KOPT-K1 (cell line): ENCODE measurements around the gene SIM2.
"Not testable (repeated sequence)": the region's sequence is repeated elsewhere in the genome, so short reads cannot be mapped to it uniquely, and the experiment has no call there.

Experiments used
- H3K27ac ChIP-seq: fragments of 200-600 bp; sonication (generic); 2 replicates; pipeline ENCODE4 v1.5.1; 2016; ENCODE audit warnings: antibody characterized with exemption, mild to moderate bottlenecking, low read depth, low read length; ENCODE audit not compliant: poor library complexity, severe bottlenecking
- H3K36me3 ChIP-seq: fragments of 200-600 bp; sonication (generic); 2 replicates; pipeline ENCODE4 v1.5.1; 2017; ENCODE audit warnings: antibody characterized with exemption, mild to moderate bottlenecking, low read length, moderate library complexity; ENCODE audit not compliant: insufficient read depth
- H3K9me3 ChIP-seq: fragments of 200-600 bp; sonication (generic); 2 replicates; pipeline ENCODE4 v1.5.1; 2017; ENCODE audit warnings: antibody characterized with exemption, low read length, mild to moderate bottlenecking; ENCODE audit not compliant: insufficient read depth, poor library complexity, severe bottlenecking

Gene SIM2, protein sequence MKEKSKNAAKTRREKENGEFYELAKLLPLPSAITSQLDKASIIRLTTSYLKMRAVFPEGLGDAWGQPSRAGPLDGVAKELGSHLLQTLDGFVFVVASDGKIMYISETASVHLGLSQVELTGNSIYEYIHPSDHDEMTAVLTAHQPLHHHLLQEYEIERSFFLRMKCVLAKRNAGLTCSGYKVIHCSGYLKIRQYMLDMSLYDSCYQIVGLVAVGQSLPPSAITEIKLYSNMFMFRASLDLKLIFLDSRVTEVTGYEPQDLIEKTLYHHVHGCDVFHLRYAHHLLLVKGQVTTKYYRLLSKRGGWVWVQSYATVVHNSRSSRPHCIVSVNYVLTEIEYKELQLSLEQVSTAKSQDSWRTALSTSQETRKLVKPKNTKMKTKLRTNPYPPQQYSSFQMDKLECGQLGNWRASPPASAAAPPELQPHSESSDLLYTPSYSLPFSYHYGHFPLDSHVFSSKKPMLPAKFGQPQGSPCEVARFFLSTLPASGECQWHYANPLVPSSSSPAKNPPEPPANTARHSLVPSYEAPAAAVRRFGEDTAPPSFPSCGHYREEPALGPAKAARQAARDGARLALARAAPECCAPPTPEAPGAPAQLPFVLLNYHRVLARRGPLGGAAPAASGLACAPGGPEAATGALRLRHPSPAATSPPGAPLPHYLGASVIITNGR

GRCh38 chr21:36698981-36699545 is at the start of gene SIM2:
TSS of gene SIM2 (plus strand) at chr21:36699115. CDS start at chr21:36699747, 632 bp downstream.
- H3K27ac ChIP-seq: no peak within 1 kb of the TSS
- peaks cover 71% of the 10 kb centered on the region for H3K9me3 ChIP-seq
- no peaks in the 10 kb centered on the region for H3K36me3 ChIP-seq

DNA sequence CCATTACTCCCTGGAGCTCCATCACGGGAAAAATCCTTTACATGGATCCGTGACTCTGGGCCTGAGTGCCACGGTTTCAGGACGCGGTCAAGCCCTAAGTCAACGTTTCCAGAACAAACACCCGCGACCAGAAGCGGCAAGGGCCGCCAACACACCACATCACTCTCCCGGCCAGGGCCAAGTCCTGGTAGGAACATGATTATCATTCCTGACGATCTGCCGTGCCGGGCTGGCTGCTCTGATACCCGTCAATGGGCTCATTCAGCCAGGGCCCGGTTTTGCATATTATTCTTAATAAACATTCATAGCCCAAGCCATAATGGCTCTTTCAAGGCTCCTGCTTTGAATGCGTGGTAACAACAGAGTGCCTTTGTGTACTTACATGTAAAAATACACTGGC is 44.6 kb upstream of the SIM2 start:
- Histone ChIP-seq H3K36me3 (no peaks in the 10 kb centered on the region), H3K9me3 (no peaks in the 10 kb centered on the region), H3K27ac (no peak overlapping the region)

DNA sequence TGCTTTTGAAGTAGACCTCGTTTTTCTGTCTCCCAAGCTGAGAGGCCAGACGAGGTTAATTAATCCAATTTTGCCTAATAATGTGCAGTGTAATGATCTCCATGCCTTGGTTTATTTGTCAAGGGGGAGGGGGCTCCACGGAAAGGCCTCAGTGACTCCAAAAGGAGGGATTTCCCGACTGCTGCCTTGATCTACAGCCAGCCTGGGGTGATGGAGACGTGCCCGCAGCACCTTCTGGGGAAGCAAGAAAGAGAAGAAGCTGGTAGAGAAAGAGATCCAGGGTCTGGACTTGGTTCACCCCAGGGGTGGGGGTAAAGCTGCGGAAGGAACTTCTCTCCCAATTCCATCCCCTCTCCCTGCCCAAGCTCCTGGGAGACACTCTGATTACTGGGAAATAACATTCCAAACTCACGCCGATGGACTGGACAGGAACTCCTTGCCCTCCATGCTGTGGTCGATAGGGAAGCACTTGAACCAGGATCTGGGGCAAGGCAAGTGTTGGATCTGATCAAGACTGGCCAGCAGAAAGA is 44.1 kb upstream of the SIM2 start:
- Histone ChIP-seq H3K36me3 (no peaks in the 10 kb centered on the region), H3K9me3 (no peaks in the 10 kb centered on the region), H3K27ac (no peak overlapping the region)

GRCh38 chr21:36656138-36656537 is 42.8 kb upstream of the SIM2 start:
- Histone ChIP-seq H3K36me3 (no peaks in the 10 kb centered on the region), H3K27ac (no peak overlapping the region), H3K9me3 (no peaks in the 10 kb centered on the region)

GRCh38 chr21:36657290-36657689 is 41.6 kb upstream of the SIM2 start:
- not testable (repeated sequence) for H3K27ac ChIP-seq, H3K9me3 ChIP-seq, H3K36me3 ChIP-seq

DNA sequence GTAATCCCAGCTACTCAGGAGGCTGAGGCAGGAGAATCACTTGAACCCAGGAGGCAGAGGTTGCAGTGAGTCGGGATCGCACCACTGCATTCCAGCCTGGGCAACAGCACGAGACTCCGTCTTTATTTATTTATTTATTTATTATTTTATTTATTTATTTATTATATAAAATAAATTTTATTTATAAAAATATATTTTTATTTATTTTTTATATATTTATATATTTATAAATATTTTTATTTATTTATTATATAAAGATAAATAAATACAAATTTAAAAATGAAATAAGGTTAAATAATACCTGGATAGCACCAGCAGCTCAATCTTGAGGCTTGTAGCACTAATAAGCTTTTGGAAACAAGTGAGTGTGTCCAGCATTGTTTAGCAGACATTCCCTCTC is 40.9 kb upstream of the SIM2 start:
- Histone ChIP-seq H3K27ac (no peak overlapping the region), H3K9me3 (no peaks in the 10 kb centered on the region), H3K36me3 (no peaks in the 10 kb centered on the region)

- no peak overlapping the region for H3K27ac ChIP-seq
- H3K36me3 ChIP-seq: no peaks in the 10 kb centered on the region
- H3K9me3 ChIP-seq: no peaks in the 10 kb centered on the region
Measured at GRCh38 chr21:36658926-36659325, 40.0 kb upstream of the SIM2 start.

DNA sequence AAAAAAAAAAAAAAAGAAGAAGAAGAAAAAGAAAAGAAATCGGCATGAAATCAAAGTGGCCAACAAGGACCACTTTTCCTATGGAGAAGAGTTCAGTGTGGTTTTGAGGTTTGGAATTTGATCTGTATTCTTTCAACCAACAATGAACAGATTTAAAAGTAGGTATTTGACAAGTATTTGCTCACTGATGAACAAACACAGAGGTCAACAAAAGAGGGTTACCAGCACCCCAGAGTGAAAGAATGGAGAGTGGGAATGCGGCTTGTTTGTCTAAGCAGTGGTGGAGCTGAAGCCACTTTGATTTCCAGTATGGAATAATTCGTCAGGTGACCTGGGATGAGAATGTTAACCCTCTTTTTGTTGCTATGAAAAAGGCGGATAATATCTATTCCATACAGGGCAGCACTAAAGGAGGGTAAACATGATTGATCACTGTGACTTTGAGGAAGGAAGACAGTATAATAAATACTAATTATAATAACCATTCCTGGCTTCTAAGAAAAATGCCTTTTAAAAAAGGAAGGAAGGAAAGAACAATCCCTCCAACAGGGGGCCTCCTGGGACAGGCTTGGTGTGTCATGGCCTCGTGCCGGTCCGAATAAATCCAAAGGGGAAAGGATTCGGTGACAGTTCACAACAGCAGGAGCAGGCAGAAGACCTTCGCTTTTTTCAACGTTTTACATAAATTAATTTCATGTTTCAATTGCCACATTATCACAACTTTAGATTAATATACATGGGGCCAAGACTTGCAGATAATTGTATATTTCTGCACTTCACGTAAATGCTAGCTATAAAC is 37.2 kb upstream of the SIM2 start:
- no peaks in the 10 kb centered on the region for H3K36me3 ChIP-seq
- no peak overlapping the region for H3K27ac ChIP-seq
- H3K9me3 ChIP-seq: no peaks in the 10 kb centered on the region

DNA sequence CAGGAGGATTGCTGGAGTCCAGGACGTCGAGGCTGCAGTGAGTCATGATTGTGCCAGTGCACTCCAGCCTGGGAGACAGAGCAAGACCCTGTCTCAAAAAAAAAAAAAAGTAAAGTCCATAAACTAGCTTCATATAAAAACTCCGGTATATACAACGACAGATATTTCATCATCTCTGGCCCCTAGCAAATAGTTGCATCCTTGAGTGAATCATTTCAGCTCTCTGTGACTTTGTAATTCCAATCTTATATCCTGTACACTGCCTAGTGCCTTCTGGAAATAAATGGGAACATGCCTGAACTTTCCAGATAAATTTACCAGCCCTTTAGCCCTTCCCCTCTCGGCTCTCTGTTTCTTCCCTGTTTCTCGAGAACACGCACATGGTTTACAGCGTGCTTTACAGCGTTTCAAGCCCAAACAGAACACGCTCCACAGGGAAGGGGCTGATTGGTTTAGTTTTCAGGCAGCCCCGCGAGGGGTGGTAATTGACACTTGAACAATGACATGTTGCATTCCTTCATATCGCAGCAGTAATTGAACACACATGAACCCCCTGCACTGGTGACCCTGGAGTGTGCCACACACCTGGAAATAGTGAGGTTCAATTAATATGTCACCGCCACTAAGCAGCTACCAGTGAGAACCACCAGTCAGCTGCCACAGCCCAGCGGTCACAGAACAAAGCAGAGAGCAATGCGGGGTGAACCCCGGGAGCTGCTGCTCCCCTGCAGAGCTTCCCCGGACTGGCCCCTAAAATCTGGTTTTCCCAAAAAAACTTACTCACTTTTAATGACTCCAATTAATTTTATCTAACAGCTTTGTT is 35.7 kb upstream of the SIM2 start:
- Histone ChIP-seq H3K9me3 (no peaks in the 10 kb centered on the region), H3K27ac (no peak overlapping the region), H3K36me3 (no peaks in the 10 kb centered on the region)

- Histone ChIP-seq H3K27ac (no peak overlapping the region), H3K36me3 (no peaks in the 10 kb centered on the region), H3K9me3 (no peaks in the 10 kb centered on the region)
Measured at GRCh38 chr21:36664662-36664990, 34.3 kb upstream of the SIM2 start.

DNA sequence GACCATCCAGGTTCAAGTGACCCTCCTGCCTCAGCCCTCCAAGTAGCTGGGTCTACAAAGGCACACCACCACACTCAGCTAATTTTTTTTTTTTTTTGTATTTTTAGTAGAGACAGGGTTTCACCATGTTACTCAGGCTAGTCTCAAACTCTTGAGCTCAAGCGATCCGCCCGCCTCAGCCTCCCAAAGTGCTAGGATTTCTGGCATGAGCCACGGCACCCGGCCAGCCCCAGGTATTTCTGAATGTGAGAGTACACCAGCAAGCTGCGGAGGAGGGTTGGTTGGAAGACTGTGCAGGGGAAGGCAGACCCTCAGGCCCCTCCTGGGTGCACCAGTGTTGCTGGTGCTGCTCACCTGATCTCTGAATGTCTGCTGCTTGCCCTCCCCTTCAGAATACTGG is 33.1 kb upstream of the SIM2 start:
- H3K27ac ChIP-seq: no peak overlapping the region
- no peaks in the 10 kb centered on the region for H3K36me3 ChIP-seq
- no peaks in the 10 kb centered on the region for H3K9me3 ChIP-seq

- Histone ChIP-seq H3K36me3 (no peaks in the 10 kb centered on the region), H3K9me3 (no peaks in the 10 kb centered on the region), H3K27ac (no peak overlapping the region)
Measured at GRCh38 chr21:36668713-36669112, 30.2 kb upstream of the SIM2 start.

DNA sequence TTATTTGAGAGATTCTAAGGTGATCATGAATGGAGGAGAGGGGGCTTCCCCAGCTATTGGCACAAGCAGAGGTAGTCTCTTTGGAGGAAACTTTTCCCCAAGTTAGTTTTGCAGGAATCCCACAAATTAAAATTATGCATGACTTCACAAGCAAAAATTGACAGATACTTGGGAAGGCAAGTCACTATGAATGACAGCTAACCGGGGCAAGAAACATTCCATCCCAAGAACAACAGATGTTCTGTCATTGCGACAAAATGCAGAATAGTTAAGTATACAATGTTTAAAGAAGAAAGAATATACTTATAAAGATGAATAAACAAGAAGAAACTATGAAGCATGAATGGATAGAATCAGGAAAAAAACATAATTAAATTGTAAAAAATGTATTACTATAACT is 27.1 kb upstream of the SIM2 start:
- Histone ChIP-seq H3K27ac (no peak overlapping the region), H3K36me3 (no peaks in the 10 kb centered on the region), H3K9me3 (no peaks in the 10 kb centered on the region)

DNA sequence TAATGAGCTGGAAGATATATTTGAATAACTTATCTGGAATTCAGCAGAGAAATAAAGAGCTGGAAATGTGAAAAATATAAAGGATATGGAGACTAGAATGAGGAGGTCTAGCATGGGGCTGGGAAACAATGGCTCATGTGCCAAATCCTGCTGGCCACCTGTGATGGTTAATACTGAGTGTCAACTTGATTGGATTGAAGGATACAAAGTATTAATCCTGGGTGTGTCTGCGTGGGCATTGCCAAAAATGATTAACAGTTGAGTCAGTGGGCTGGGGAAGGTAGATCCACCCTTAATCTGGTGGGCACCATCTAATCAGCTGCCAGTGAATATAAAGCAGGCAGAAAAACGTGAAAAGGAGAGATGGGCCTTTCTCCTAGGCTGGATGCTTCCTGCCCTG is 26.6 kb upstream of the SIM2 start:
- H3K36me3 ChIP-seq, H3K9me3 ChIP-seq, H3K27ac ChIP-seq: not testable (repeated sequence)
